Vagina (tissue), 2 donors: ENCODE data around the gene PM20D1.
"Not testable (repeated sequence)": the region's sequence is repeated elsewhere in the genome, so short reads cannot be mapped to it uniquely, and the experiment has no call there.

Experiments
- CTCF ChIP-seq, 3 experiments: fragments of 450-650 bp in 2 of 3; fragments of 200-600 bp in 1 of 3; sonication (generic) in 1 of 3; IDR thresholded peaks; one replicate each; pipeline ENCODE4 v1.5.1; 2017 to 2019; ENCODE audit warnings: antibody characterized with exemption in 3 of 3, mild to moderate bottlenecking in 2 of 3, moderate library complexity in 2 of 3
- POLR2AphosphoS5 ChIP-seq, 2 donors: sonication (generic); formaldehyde crosslinking; IDR thresholded peaks; one replicate each; pipeline ENCODE4 v1.9.0; 2017; ENCODE audit warnings: antibody characterized with exemption in 2 of 2, mild to moderate bottlenecking in 2 of 2, low read depth in 1 of 2; ENCODE audit not compliant: insufficient read depth in 1 of 2

GRCh38 chr1:205890631-205891030, 40.7 kb upstream of the PM20D1 start:
- not testable (repeated sequence) for TF ChIP-seq CTCF (IDR thresholded peaks at IDR 0.05); POLR2AphosphoS5 (IDR thresholded peaks at IDR 0.05; ENCODE audit: insufficient read depth in 1 of 2, low read depth in 1 of 2)
